Skeletal muscle satellite cell (primary cell): ENCODE data around the gene RMRP.
A peak's percentile ranks its signal among the peaks of the same experiment; 100 is the strongest.
"Not testable (repeated sequence)": the region's sequence is repeated elsewhere in the genome, so short reads cannot be mapped to it uniquely, and the experiment has no call there.

Experiments used
- H3K27me3 ChIP-seq: 2 replicates; pipeline ENCODE4 v1.7.0; 2013; ENCODE audit warnings: low read length; ENCODE audit not compliant: control insufficient read depth, insufficient read depth
- H3K36me3 ChIP-seq: 2 replicates; pipeline ENCODE4 v1.7.0; 2013; ENCODE audit warnings: mild to moderate bottlenecking, control low read depth, low read length; ENCODE audit not compliant: insufficient read depth
- H3K4me1 ChIP-seq: 2 replicates; pipeline ENCODE4 v1.7.0; 2013; ENCODE audit warnings: low read length; ENCODE audit not compliant: control insufficient read depth, insufficient read depth
- H3K4me2 ChIP-seq: 2 replicates; pipeline ENCODE4 v1.7.0; 2013; ENCODE audit warnings: mild to moderate bottlenecking, low read length
- H3K4me3 ChIP-seq: 2 replicates; pipeline ENCODE4 v1.7.0; 2013; ENCODE audit warnings: low read length
- H3K9ac ChIP-seq: 2 replicates; pipeline ENCODE4 v1.7.0; 2013; ENCODE audit warnings: mild to moderate bottlenecking, low read depth, low read length, moderate library complexity
- H3K9me3 ChIP-seq: replicated peaks from 2 replicates; pipeline ENCODE4 v1.7.0; 2013; ENCODE audit warnings: mild to moderate bottlenecking, control low read depth, low read length

RMRP gene

DNA sequence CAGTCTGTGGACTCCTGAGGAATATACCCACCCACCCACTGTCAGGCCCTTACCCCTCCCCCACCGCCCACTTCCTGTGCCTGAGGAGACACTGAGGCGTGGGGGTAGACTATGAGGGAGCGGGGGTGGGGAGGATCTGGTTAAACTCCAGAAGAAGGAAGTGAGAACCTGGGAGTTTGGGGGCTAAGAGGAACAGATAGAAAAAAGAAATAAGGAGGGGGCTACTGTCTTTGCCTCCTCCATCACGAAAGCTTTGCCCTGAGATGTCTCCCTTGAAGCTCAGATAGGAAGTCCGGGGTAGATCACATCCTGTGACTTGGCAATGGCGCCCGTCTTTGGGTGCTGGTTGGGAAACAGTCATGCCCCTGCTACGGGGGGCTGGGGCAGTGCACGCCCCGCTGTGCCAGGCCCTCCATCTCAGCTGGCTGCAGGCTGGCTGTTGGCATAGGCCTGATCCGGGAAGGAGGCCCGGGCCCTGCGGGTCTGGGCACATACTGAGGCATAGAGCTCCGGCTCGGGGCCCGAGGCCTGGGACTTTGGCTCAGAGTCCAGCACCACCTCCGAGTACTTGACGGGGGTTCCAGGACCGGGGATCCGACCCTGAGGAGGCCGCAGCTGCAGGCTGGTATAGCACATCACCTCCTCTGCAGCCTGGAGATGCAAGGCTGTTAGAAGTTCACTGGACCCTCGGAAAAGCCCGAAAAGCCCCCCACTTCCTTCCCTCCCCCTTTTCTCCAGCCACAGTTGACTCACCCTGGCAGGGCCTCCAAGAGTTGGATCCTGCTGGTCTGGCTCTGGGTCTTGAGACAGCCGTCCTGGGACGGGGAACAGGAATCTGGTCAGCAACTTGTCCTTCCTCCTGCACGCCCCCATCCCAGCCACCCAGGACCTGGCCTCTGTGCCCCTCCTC is 8.1 kb downstream of the RMRP start:
- peaks cover 44% of the 10 kb centered on the region for H3K4me1 ChIP-seq
- no peaks in the 10 kb centered on the region for H3K9me3 ChIP-seq
- no peaks in the 10 kb centered on the region for H3K27me3 ChIP-seq
- H3K36me3 ChIP-seq, result no peaks in the 10 kb centered on the region
- H3K4me3 ChIP-seq, result peak overlapping the region; percentile 20
- peak overlapping the region; percentile 32 for H3K9ac ChIP-seq
- H3K4me2 ChIP-seq, result peak overlapping the region; percentile 8

DNA sequence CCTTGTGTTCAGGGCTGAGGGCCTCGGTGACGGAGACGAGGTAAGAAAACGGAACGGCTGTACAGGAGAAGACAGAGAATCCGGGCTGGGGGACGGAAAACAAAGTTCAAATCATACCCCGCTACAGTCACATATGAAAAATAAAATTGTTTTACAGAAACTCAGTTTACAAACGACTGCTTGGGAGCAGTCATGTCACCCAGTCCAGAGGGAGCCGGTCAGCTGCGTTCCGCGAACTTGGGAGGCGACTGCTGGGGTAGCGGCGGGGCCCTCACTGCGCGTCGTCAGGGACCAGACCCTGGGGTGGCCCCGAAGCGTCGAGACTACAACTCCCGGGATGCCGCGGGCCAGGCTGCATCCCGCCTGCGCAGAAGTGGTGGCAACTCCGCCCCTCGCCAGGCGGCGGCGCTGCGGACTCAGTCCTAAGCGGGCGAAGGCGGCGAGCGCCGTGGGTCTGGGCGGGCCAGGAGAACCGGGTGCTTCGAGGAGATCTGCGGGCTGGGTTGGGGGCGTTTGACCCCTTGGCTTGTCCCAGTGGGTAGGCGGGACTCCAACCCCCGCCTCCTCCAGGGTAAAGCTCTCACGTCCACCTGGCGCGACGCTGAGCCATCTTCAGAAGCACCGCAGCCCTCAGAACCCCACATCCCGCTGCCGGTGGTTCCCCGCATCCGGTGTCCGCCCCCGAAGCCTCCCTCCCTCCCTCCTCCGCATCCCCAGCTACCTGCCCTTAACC is 11.1 kb downstream of the RMRP start:
- H3K27me3 ChIP-seq, result no peaks in the 10 kb centered on the region
- H3K4me1 ChIP-seq, result peaks cover 37% of the 10 kb centered on the region
- H3K4me3 ChIP-seq, result peak overlapping the region; percentile 76
- peak overlapping the region; percentile 90 for H3K9ac ChIP-seq
- no peaks in the 10 kb centered on the region for H3K36me3 ChIP-seq
- H3K9me3 ChIP-seq, result no peaks in the 10 kb centered on the region
- H3K4me2 ChIP-seq, result peak overlapping the region; percentile 97

DNA sequence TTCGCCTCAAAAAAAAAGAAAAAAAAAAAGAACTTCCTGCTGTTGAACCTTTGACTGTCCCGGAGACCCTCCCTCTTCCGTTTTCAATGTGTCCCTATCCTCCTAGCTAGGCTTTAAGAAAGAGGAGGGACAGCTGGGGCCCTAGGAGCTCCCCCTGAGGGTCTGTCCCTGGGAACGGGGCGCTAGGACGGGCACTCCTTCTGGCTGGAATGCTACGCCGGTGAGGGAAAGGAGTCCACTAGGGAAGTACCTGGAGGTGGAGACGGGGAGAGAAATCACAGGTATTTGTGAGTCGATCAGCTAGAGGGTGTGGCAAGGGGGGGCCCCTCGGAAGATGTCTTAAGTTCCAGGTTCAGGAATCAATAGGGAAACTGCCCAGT is 11.7 kb downstream of the RMRP start:
- Histone ChIP-seq H3K36me3 (no peaks in the 10 kb centered on the region), H3K9ac (peak overlapping the region; percentile 90), H3K4me3 (peak overlapping the region; percentile 76), H3K9me3 (no peaks in the 10 kb centered on the region), H3K4me2 (peak overlapping the region; percentile 97), H3K4me1 (peaks cover 37% of the 10 kb centered on the region), H3K27me3 (no peaks in the 10 kb centered on the region)

DNA sequence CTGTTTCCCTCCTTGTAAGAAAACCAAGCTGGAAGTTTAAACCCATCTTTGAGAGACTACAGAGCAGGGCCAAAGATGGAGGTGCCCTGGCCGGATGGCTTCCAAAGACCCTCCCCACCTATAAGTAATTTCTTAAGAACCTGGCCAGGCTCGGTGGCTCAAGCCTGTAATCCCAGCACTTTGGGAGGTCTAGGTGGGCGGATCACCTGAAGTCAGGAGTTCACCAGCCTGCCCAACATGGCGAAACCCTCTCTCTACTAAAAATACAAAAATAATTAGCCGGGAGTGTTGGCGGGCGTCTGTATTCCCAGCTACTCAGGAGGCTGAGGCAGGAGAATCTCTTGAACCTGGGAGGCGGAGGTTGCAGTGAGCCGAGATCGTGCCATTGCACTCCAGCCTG is 12.1 kb downstream of the RMRP start:
- peak overlapping the region; percentile 90 for H3K9ac ChIP-seq
- H3K4me3 ChIP-seq, result peak overlapping the region; percentile 76
- not testable (repeated sequence) for H3K9me3 ChIP-seq, H3K36me3 ChIP-seq, H3K27me3 ChIP-seq
- H3K4me2 ChIP-seq, result peak overlapping the region; percentile 97
- peaks cover 37% of the 10 kb centered on the region for H3K4me1 ChIP-seq

DNA sequence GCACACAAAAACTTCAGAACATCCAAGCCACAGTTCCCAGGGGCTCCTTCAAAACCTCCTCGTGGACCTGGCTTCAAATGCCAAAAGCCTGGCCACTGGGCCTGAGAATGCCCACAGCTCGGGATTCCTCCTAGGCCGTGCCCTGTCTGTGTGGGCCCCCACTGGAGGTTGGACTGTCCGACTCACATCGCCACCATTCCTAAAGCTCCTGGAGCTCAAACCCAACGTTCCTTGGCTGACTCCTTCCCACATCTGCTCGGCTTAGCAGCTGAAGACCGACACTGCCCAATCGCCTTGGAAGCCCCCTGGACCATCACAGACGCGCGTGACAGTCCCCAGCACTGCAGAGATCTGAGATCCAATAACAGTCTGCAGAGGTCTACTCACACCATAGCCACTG is 14.8 kb downstream of the RMRP start:
- peaks cover 24% of the 10 kb centered on the region for H3K4me1 ChIP-seq
- no peaks in the 10 kb centered on the region for H3K9me3 ChIP-seq
- H3K27me3 ChIP-seq, result no peaks in the 10 kb centered on the region
- H3K9ac ChIP-seq, result no peak overlapping the region
- H3K4me3 ChIP-seq, result no peak overlapping the region
- H3K4me2 ChIP-seq, result no peak overlapping the region
- no peaks in the 10 kb centered on the region for H3K36me3 ChIP-seq

DNA sequence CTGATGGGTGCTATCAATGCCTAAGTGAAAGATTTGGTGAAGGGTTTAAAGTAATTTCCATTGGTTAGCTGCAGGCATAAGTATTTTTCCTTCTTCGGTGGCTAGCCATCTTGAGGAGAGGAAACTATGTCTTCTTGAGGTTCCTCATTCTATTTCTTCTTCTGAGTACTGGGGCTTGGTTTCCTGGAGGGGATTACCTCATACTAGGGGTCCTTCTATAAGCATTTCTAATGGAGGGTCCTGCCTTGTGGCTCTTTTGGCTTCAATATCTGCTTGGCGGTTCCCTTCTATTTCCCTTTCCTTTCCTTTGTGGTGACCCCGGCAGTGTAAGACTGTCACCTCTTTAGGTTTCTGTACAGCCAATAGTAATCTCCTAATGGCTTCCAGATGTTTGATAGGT is 16.3 kb downstream of the RMRP start:
- H3K36me3 ChIP-seq, H3K4me3 ChIP-seq, H3K9ac ChIP-seq, H3K27me3 ChIP-seq, H3K9me3 ChIP-seq, H3K4me2 ChIP-seq: not testable (repeated sequence)
- H3K4me1 ChIP-seq, result peaks cover 19% of the 10 kb centered on the region

DNA sequence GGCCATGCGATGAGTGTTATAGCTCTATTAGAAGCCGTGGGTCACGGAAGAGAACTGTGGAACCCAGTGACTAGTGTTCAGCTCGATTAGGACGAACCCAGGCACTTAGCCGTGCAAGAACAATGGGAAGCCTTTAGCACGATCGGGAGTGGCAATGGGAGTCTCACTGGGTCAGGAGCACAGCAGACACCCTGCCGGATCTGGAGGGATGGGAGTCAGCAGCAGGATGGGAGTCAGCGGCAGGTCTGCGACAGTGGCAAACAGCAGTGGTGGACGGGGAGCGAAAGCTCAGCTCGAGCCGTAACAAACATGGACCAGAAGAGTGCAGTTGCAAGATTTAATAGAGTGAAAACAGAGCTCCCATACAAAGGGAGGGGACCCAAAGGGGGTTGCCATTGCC is 17.4 kb downstream of the RMRP start:
- not testable (repeated sequence) for H3K36me3 ChIP-seq, H3K4me3 ChIP-seq, H3K9me3 ChIP-seq, H3K27me3 ChIP-seq, H3K4me1 ChIP-seq, H3K4me2 ChIP-seq, H3K9ac ChIP-seq

DNA sequence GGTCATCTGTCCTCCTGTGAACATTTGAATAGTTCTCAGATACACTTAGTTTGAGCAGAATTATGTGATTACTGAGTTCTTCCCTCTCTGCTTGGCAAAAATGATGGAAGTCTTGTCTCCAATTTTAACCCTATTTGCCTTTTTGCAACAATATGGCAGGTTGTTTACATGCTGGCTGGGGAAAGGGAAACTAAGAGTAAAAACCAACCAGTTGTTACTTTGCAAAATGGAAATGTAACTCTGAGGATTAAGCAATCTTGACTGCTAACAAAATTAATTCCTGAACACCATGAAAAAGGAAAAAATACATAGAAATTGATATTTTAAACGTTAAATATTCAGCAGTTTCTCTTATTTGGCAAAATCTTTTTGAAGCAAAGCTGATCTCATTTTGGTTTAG is 18.2 kb downstream of the RMRP start:
- Histone ChIP-seq H3K9me3 (no peaks in the 10 kb centered on the region), H3K4me1 (peaks cover 4% of the 10 kb centered on the region), H3K9ac (no peak overlapping the region), H3K4me3 (no peak overlapping the region), H3K4me2 (no peak overlapping the region), H3K36me3 (no peaks in the 10 kb centered on the region), H3K27me3 (no peaks in the 10 kb centered on the region)

DNA sequence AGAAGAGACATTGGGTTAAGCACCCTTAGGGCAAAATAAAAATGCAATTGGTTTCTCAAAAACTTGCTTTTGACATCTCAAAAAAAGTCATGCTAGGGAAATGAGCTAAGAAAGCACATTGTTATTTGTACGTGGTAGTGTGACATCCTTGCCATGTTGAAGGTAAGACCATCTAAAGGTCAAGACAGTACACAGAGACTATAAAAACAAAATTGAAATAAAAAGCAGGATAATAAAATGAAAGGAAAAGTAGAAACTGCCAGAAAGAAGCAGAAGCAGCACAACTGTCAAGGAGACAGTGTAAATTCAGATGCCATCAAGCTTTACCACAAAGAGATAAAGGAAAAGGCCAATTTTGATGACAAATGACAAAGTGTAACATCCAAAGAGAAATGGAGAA is 18.6 kb downstream of the RMRP start:
- not testable (repeated sequence) for H3K4me1 ChIP-seq, H3K4me3 ChIP-seq, H3K9ac ChIP-seq, H3K9me3 ChIP-seq, H3K36me3 ChIP-seq, H3K27me3 ChIP-seq, H3K4me2 ChIP-seq

DNA sequence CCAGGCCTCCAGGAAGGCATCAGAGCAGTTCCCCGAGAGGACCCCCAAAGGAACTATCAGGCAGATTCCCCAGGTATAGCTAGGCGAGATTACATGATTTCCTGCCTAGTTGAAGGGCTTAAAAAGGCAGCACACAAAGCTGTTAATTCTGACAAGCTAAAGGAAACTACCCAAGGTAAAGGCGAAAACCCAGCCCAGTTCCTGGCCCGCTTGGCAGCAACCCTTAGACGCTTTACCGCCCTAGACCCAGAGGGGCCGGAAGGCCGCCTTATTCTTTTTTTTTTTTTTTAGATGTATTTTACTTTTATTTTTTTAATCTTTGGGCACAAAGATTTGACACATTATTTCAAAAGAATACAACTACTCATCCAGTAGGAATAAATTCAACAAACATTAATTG is 19.1 kb downstream of the RMRP start:
- H3K36me3 ChIP-seq, H3K27me3 ChIP-seq, H3K4me2 ChIP-seq, H3K4me3 ChIP-seq, H3K4me1 ChIP-seq, H3K9me3 ChIP-seq, H3K9ac ChIP-seq: not testable (repeated sequence)

DNA sequence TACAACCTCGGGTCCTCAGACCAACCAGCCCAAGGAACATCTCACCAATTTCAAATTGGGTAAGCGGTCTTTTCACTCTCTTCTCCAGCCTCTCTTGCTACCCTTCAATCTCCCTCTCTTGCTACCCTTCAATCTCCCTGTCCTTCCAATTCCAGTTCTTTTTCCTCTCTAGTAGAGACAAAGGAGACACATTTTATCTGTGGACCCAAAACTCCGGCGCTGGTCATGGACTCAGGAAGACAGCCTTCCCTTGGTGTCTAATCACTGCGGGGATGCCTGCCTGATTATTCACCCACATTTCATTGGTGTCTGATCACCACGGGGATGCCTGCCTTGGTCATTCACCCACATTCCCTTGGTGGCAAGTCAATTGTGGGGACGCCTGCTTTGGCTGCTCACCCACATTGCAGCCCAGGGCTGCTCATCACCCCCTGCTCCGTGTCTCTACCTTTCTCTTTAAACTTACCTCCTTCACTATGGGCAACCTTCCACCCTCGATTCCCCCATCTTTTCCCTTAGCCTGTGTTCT is 20.3 kb downstream of the RMRP start:
- H3K36me3 ChIP-seq, H3K9me3 ChIP-seq, H3K27me3 ChIP-seq, H3K4me1 ChIP-seq, H3K9ac ChIP-seq, H3K4me2 ChIP-seq, H3K4me3 ChIP-seq: not testable (repeated sequence)

DNA sequence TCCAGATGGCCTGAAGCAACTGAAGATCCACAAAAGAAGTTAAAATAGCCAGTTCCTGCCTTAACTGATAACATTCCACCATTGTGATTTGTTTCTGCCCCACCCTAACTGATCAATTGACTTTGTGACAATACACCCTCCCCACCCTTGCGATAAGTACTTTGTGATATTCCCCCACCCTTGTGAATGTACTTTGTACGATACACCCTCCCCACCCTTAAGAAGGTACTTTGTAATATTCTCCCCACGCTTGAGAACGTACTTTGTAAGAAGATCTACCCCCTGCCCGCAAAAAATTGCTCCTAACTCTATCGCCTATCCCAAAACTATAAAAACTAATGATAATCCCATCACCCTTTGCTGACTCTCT is 21.0 kb downstream of the RMRP start:
- not testable (repeated sequence) for H3K9me3 ChIP-seq, H3K36me3 ChIP-seq, H3K4me2 ChIP-seq, H3K4me1 ChIP-seq, H3K27me3 ChIP-seq, H3K9ac ChIP-seq, H3K4me3 ChIP-seq
